HCT116 (cell line): ENCODE data around the gene SLC3A2. TPM values are rescaled to one million over a fixed set of nuclear protein-coding genes. Genes with fewer than 3 reads are reported as not detected.

Experiments
- ATAC-seq: fragments of 200-7000 bp; cut with Tn5 transposase; 2 replicates; pipeline ENCODE4 v1.9.1; 2020; ENCODE audit warnings: mild to moderate bottlenecking, moderate library complexity
- BruUV-seq: library from RNA; stranded (reverse); fragments of 400-500 nt; replicated peaks from 2 replicates; lab custom pipeline; 2021; lab: Mats Ljungman, UMichigan
- CTCF ChIA-PET: fragments of 300-600 bp; sonication (Branson Sonifier 250); formaldehyde crosslinking; loops from one replicate; lab custom pipeline; 2021; ENCODE audit warnings: antibody characterized with exemption; lab: Charles Lee
- POLR2A ChIA-PET: fragments of 300-600, 350-600 bp; sonication (Branson Sonifier 250); formaldehyde crosslinking; loops from one replicate; lab custom pipeline; 2021; ENCODE audit warnings: antibody characterized with exemption; lab: Charles Lee
- RAD21 ChIA-PET, 2 experiments: fragments of 300-600 bp; sonication (Branson Sonifier 250); formaldehyde crosslinking; loops; one replicate each; lab custom pipeline; 2023; ENCODE audit warnings: low total read pairs in 2 of 2; ENCODE audit not compliant: uncharacterized antibody in 2 of 2, unreplicated experiment in 2 of 2, low non-redundant PET in 1 of 2; lab: Charles Lee
- DNase-seq: peaks from one replicate; pipeline ENCODE4 v3.0.0-alpha.2; 2010; ENCODE audit warnings: low read depth, low spot score
- H2AFZ ChIP-seq: fragments of 200-600 bp; shearing (Covaris generic), sonication (generic); 2 replicates; pipeline ENCODE4 v1.6.1; 2017; ENCODE audit warnings: low read depth, mixed run types, mixed read lengths, antibody characterized with exemption, low read length; ENCODE audit not compliant: poor library complexity, severe bottlenecking
- H3K27ac ChIP-seq: 2 replicates; pipeline ENCODE4 v1.5.1; 2012; ENCODE audit warnings: low read depth, low read length
- H3K27me3 ChIP-seq: fragments of 200-600 bp; sonication (generic); 2 replicates; pipeline ENCODE4 v1.6.1; 2016; ENCODE audit warnings: mixed run types, low read length, mixed read lengths; ENCODE audit not compliant: insufficient read depth
- H3K36me3 ChIP-seq, 2 experiments: fragments of 200-500 bp in 1 of 2; fragments of 200-600 bp in 1 of 2; sonication (Bioruptor generic) in 1 of 2; sonication (generic) in 1 of 2; 2 replicates each; pipeline versions ENCODE4 v1.5.1 to v1.6.1; 2014 to 2016; ENCODE audit warnings: low read length in 2 of 2, inconsistent platforms in 1 of 2, mixed read lengths in 1 of 2, mixed run types in 1 of 2; ENCODE audit not compliant: insufficient read depth in 2 of 2, control insufficient read depth in 1 of 2
- H3K4me1 ChIP-seq, 2 experiments: fragments of 200-600 bp in 1 of 2; sonication (generic) in 1 of 2; 2 replicates each; pipeline versions ENCODE4 v1.5.1 to v1.6.1; 2012 to 2017; ENCODE audit warnings: low read length in 2 of 2, inconsistent platforms in 1 of 2, mild to moderate bottlenecking in 1 of 2, mixed read lengths in 1 of 2, mixed run types in 1 of 2, moderate library complexity in 1 of 2; ENCODE audit not compliant: insufficient read depth in 2 of 2, control insufficient read depth in 1 of 2
- H3K4me2 ChIP-seq: fragments of 200-600 bp; sonication (generic); 2 replicates; pipeline ENCODE4 v1.6.1; 2017; ENCODE audit warnings: mixed run types, low read length, mixed read lengths
- H3K4me3 ChIP-seq, 2 experiments: fragments of 200-600 bp in 1 of 2; sonication (generic) in 1 of 2; replicated peaks in 1 of 2; 2 replicates each; pipeline ENCODE4 v1.5.1; 2011 to 2016; ENCODE audit warnings: low read length in 2 of 2, control low read depth in 1 of 2, low read depth in 1 of 2, mild to moderate bottlenecking in 1 of 2, mixed read lengths in 1 of 2, mixed run types in 1 of 2
- H3K79me2 ChIP-seq: fragments of 200-600 bp; sonication (generic); 2 replicates; pipeline ENCODE4 v1.6.1; 2017; ENCODE audit warnings: mild to moderate bottlenecking, mixed run types, low read length, moderate library complexity, mixed read lengths; ENCODE audit not compliant: insufficient read depth
- H3K9ac ChIP-seq: fragments of 200-600 bp; sonication (generic); 2 replicates; pipeline ENCODE4 v1.6.1; 2016; ENCODE audit warnings: low read length, mixed read lengths
- H3K9me2 ChIP-seq: fragments of 200-600 bp; sonication (generic), shearing (Covaris generic); 2 replicates; pipeline ENCODE4 v1.6.1; 2017; ENCODE audit warnings: mixed run types, mild to moderate bottlenecking, moderate library complexity; ENCODE audit not compliant: insufficient read depth
- H3K9me3 ChIP-seq, 2 experiments: fragments of 200-500 bp in 1 of 2; fragments of 200-600 bp in 1 of 2; sonication (Bioruptor generic) in 1 of 2; sonication (generic) in 1 of 2; 2 replicates each; pipeline ENCODE4 v1.6.1; 2014 to 2017; ENCODE audit warnings: low read length in 2 of 2, mixed read lengths in 2 of 2, inconsistent platforms in 1 of 2, low read depth in 1 of 2, mild to moderate bottlenecking in 1 of 2, mixed run types in 1 of 2, moderate library complexity in 1 of 2; ENCODE audit not compliant: control insufficient read depth in 1 of 2, insufficient read depth in 1 of 2
- H4K20me1 ChIP-seq: fragments of 200-600 bp; sonication (generic), shearing (Covaris generic); 2 replicates; pipeline ENCODE4 v1.6.1; 2017; ENCODE audit warnings: mixed run types, mild to moderate bottlenecking, moderate library complexity; ENCODE audit not compliant: insufficient read depth
- ATF3 ChIP-seq: IDR thresholded peaks from 2 replicates; pipeline ENCODE4 v1.6.1; 2012
- CTCF ChIP-seq, 3 experiments: fragments of 200-600 bp in 1 of 3; sonication (generic) in 1 of 3; IDR thresholded peaks in 2 of 3; conservative IDR thresholded peaks in 1 of 3; 2 replicates each; pipeline ENCODE4 v1.5.1; 2012 to 2017; ENCODE audit warnings: low read depth in 2 of 3, low read length in 2 of 3, antibody characterized with exemption in 1 of 3, borderline replicate concordance in 1 of 3, control low read depth in 1 of 3, mild to moderate bottlenecking in 1 of 3, mixed read lengths in 1 of 3, mixed run types in 1 of 3, moderate library complexity in 1 of 3; ENCODE audit not compliant: insufficient read depth in 1 of 3
- EGR1 ChIP-seq: IDR thresholded peaks from 2 replicates; pipeline ENCODE4 v1.6.1; 2012; ENCODE audit warnings: low read depth
- EZH2 ChIP-seq: fragments of 200-600 bp; sonication (generic); IDR thresholded peaks from 2 replicates; pipeline ENCODE4 v1.6.1; 2017; ENCODE audit warnings: antibody characterized with exemption, mixed run types
- EZH2phosphoT487 ChIP-seq: fragments of 200-600 bp; IDR thresholded peaks from 2 replicates; pipeline ENCODE4 v1.6.1; 2018; ENCODE audit warnings: antibody characterized with exemption, borderline replicate concordance
- FOSL1 ChIP-seq: IDR thresholded peaks from 2 replicates; pipeline ENCODE4 v1.6.1; 2012; ENCODE audit warnings: low read depth
- MAX ChIP-seq: IDR thresholded peaks from 2 replicates; pipeline ENCODE4 v1.6.1; 2012
- POLR2A ChIP-seq: IDR thresholded peaks from 2 replicates; pipeline ENCODE4 v1.7.0; 2011; ENCODE audit warnings: borderline replicate concordance; ENCODE audit not compliant: insufficient read depth, insufficient read length; ENCODE audit errors: extremely low read depth
- RAD21 ChIP-seq: IDR thresholded peaks from 2 replicates; pipeline ENCODE4 v1.6.1; 2012; ENCODE audit warnings: low read depth, mild to moderate bottlenecking
- REST ChIP-seq: IDR thresholded peaks from 2 replicates; pipeline ENCODE4 v1.6.1; 2012; ENCODE audit warnings: low read depth
- SIN3A ChIP-seq: IDR thresholded peaks from 2 replicates; pipeline ENCODE4 v1.6.1; 2012; ENCODE audit warnings: low read depth
- SRF ChIP-seq: IDR thresholded peaks from 2 replicates; pipeline ENCODE4 v1.6.1; 2012; ENCODE audit warnings: low read depth
- YY1 ChIP-seq: IDR thresholded peaks from 2 replicates; pipeline ENCODE4 v1.6.1; 2011; ENCODE audit warnings: low read length, low read depth, moderate library complexity, mild to moderate bottlenecking; ENCODE audit not compliant: insufficient replicate concordance; ENCODE audit errors: extremely low read depth
- ZFX ChIP-seq: fragments of 450-650 bp; IDR thresholded peaks from 2 replicates; pipeline ENCODE4 v1.6.1; 2017
- intact Hi-C: fragments of 100-400 bp; cut with micrococcal nuclease; formaldehyde crosslinking; loops from 2 replicates; pipeline ENCODE4 v1.10.0; 2022
- total RNA-seq: library from RNA; stranded (reverse); gene quantifications from one replicate; pipeline ENCODE4 v1.2.1, GENCODE V29; 2021; ENCODE audit not compliant: unreplicated experiment

The SLC3A2 gene
- total RNA-seq, 1 experiment from 2014 or later, result 418 TPM

- DNase-seq (no peak), ATAC-seq (no peak)
- H3K9ac ChIP-seq, result no peak overlapping the region
- no peaks in the 10 kb centered on the region for H4K20me1 ChIP-seq
- peaks cover 12 to 20% of the 10 kb centered on the region in 2 experiments for H3K4me1 ChIP-seq
- intact Hi-C loops, result loop anchor here (5.0 kb wide), 1 partner anchor 43 kb away; no protein-coding TSS in a partner anchor
- no peaks in the 10 kb centered on the region for H3K79me2 ChIP-seq
- no peak overlapping the region for H3K4me3 ChIP-seq
- POLR2A ChIA-PET, result no interaction called here
- RAD21 ChIA-PET, result no interaction called here
- H3K27ac ChIP-seq, result no peak overlapping the region
- CTCF ChIA-PET, result no interaction called here
- no peaks in the 10 kb centered on the region for H3K27me3 ChIP-seq
- no peaks in the 10 kb centered on the region for H3K36me3 ChIP-seq
- H3K9me2 ChIP-seq, result no peaks in the 10 kb centered on the region
- H3K4me2 ChIP-seq, result no peak overlapping the region
- TF ChIP-seq MAX (no peak), POLR2A (no peak), SIN3A (no peak), EZH2phosphoT487 (no peak), EGR1 (no peak)
- TF ChIP-seq, all 23 proteins: peak for 0
- H2AFZ ChIP-seq, result no peak overlapping the region
- no peaks in the 10 kb centered on the region for H3K9me3 ChIP-seq
- no TSS peak for BruUV-seq
These were observed 53.2 kb downstream of the SLC3A2 start for GRCh38 chr11:62933750-62934495.

GRCh38 chr11:62934496-62934785 is 53.7 kb downstream of the SLC3A2 start:
- no peaks in the 10 kb centered on the region for H3K27me3 ChIP-seq
- H3K9ac ChIP-seq, result no peak overlapping the region
- ATAC-seq (no peak), DNase-seq (no peak)
- H3K9me3 ChIP-seq, result no peaks in the 10 kb centered on the region
- no peaks in the 10 kb centered on the region for H3K36me3 ChIP-seq
- ChIA-PET CTCF (no interaction called here), RAD21 (no interaction called here), POLR2A (no interaction called here)
- no TSS peak for BruUV-seq
- H2AFZ ChIP-seq, result no peak overlapping the region
- intact Hi-C loops, result loop anchor here (5.0 kb wide), 1 partner anchor 43 kb away; no protein-coding TSS in a partner anchor
- no peaks in the 10 kb centered on the region for H4K20me1 ChIP-seq
- no peaks in the 10 kb centered on the region for H3K79me2 ChIP-seq
- H3K4me3 ChIP-seq, result no peak overlapping the region
- no peak overlapping the region for H3K4me2 ChIP-seq
- H3K4me1 ChIP-seq, result peaks cover 12 to 20% of the 10 kb centered on the region in 2 experiments
- H3K27ac ChIP-seq, result no peak overlapping the region
- H3K9me2 ChIP-seq, result no peaks in the 10 kb centered on the region
- TF ChIP-seq EZH2, result no peak
- TF ChIP-seq ZFX, result no peak
- TF ChIP-seq MAX, result no peak
- TF ChIP-seq SIN3A, result no peak
- no peak for TF ChIP-seq RAD21
- TF ChIP-seq YY1, result no peak
- TF ChIP-seq REST, result no peak
- TF ChIP-seq ATF3, result no peak
- no peak for TF ChIP-seq FOSL1
- TF ChIP-seq SRF, result no peak
- no peak for TF ChIP-seq CTCF (IDR thresholded peaks at IDR 0.05 in 2 of 3, conservative IDR thresholded peaks at IDR 0.05 in 1 of 3; ENCODE audit: borderline replicate concordance in 1 of 3, insufficient read depth in 1 of 3, low read depth in 2 of 3, low read length in 2 of 3)
